NB4 (cell line): Measurements from ENCODE around the gene NAIF1.

Source experiments
- MAX ChIP-seq: IDR thresholded peaks from 2 replicates; pipeline ENCODE4 v1.6.1; 2011; ENCODE audit warnings: low read depth, low read length
- POLR2A ChIP-seq: IDR thresholded peaks from 2 replicates; pipeline ENCODE4 v1.6.1; 2011; ENCODE audit warnings: mild to moderate bottlenecking; ENCODE audit not compliant: insufficient read length; ENCODE audit errors: extremely low read depth
- TF ChIP-seq, protein P1 (sequence below): IDR thresholded peaks from one replicate; pipeline ENCODE4 v1.5.1; 2012; ENCODE audit warnings: low read depth, low read length

DNA sequence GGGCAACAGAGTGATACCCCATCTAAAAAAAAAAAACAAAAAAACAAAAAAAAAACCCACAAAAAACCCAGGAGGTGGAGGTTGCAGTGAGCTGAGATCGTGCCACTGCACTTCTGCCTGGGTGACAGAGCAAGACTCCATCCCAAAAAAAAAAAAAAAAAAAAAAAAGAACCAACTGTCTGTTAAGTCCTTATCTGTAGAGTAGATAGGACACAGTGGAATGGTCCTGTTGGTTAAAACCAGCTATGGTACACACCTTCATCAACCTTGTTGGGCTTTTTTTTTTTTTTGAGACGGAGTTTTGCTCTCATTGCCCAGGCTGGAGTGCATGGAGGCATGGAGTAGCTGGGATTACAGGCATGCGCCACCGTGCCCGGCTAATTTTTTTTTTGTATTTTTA is 13.1 kb upstream of the NAIF1 start:
- TF ChIP-seq, protein P1, sequence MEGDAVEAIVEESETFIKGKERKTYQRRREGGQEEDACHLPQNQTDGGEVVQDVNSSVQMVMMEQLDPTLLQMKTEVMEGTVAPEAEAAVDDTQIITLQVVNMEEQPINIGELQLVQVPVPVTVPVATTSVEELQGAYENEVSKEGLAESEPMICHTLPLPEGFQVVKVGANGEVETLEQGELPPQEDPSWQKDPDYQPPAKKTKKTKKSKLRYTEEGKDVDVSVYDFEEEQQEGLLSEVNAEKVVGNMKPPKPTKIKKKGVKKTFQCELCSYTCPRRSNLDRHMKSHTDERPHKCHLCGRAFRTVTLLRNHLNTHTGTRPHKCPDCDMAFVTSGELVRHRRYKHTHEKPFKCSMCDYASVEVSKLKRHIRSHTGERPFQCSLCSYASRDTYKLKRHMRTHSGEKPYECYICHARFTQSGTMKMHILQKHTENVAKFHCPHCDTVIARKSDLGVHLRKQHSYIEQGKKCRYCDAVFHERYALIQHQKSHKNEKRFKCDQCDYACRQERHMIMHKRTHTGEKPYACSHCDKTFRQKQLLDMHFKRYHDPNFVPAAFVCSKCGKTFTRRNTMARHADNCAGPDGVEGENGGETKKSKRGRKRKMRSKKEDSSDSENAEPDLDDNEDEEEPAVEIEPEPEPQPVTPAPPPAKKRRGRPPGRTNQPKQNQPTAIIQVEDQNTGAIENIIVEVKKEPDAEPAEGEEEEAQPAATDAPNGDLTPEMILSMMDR = no peak
- TF ChIP-seq POLR2A = no peak
- no peak for TF ChIP-seq MAX
